Activated CD4-positive, alpha-beta T cell treated with anti-CD3 and anti-CD28 coated beads, Interleukin-2, amount 10 ng/mL, durations not matched to agents 7 days and 5 days (primary cell): ENCODE results near the gene ERC2. TPM values are rescaled to one million over a fixed set of nuclear protein-coding genes. Genes with fewer than 3 reads are reported as not detected.
"Not testable (repeated sequence)": the region's sequence is repeated elsewhere in the genome, so short reads cannot be mapped to it uniquely, and the experiment has no call there.

ENCODE experiments used
- CTCF ChIA-PET: fragments of 350-600 bp; sonication (Branson Sonifier 250); formaldehyde crosslinking; loops from one replicate; lab custom pipeline; 2021; ENCODE audit warnings: antibody characterized with exemption; lab: Charles Lee
- POLR2A ChIA-PET: fragments of 350-600 bp; sonication (Branson Sonifier 250); formaldehyde crosslinking; loops from one replicate; lab custom pipeline; 2021; ENCODE audit warnings: antibody characterized with exemption; lab: Charles Lee
- DNase-seq: peaks from one replicate; pipeline ENCODE4 v3.0.0-alpha.2; 2020
- H3K27ac Mint-ChIP-seq: one replicate; pipeline ENCODE4 v1.8.0; 2021; ENCODE audit warnings: mild to moderate bottlenecking, moderate library complexity, mixed read lengths
- H3K27me3 Mint-ChIP-seq: one replicate; pipeline ENCODE4 v1.8.0; 2021; ENCODE audit warnings: mixed read lengths
- H3K36me3 Mint-ChIP-seq: one replicate; pipeline ENCODE4 v1.8.0; 2021; ENCODE audit warnings: low read depth, mixed read lengths
- H3K4me1 Mint-ChIP-seq: one replicate; pipeline ENCODE4 v1.8.0; 2021; ENCODE audit warnings: mixed read lengths
- H3K4me3 Mint-ChIP-seq: one replicate; pipeline ENCODE4 v1.8.0; 2021; ENCODE audit warnings: mild to moderate bottlenecking, moderate library complexity, mixed read lengths
- H3K9me3 Mint-ChIP-seq: one replicate; pipeline ENCODE4 v1.8.0; 2021; ENCODE audit warnings: mixed read lengths
- total RNA-seq, 2 experiments: library from RNA; stranded (reverse); gene quantifications; one replicate each; pipeline ENCODE4 v1.2.3, GENCODE V29; 2021

Gene ERC2
- total RNA-seq, 2 experiments from 2014 or later, result not detected

GRCh38 chr3:55519019-55519418 lies 949.2 kb downstream of the ERC2 start:
- H3K36me3 Mint-ChIP-seq, result no peaks in the 10 kb centered on the region
- no peak overlapping the region for H3K4me3 Mint-ChIP-seq
- ChIA-PET POLR2A (no interaction called here), CTCF (no interaction called here)
- H3K4me1 Mint-ChIP-seq, result peaks cover 3% of the 10 kb centered on the region
- no peak overlapping the region for H3K27ac Mint-ChIP-seq
- no peaks in the 10 kb centered on the region for H3K9me3 Mint-ChIP-seq
- no peaks in the 10 kb centered on the region for H3K27me3 Mint-ChIP-seq
- DNase-seq, result no peak

- Mint-ChIP-seq H3K36me3 (no peaks in the 10 kb centered on the region), H3K4me3 (no peak overlapping the region), H3K9me3 (no peaks in the 10 kb centered on the region), H3K4me1 (peaks cover 3% of the 10 kb centered on the region), H3K27ac (no peak overlapping the region), H3K27me3 (no peaks in the 10 kb centered on the region)
- no peak for DNase-seq
- CTCF ChIA-PET, result no interaction called here
- POLR2A ChIA-PET, result no interaction called here
These were observed 949.8 kb downstream of the ERC2 start for GRCh38 chr3:55518451-55518850.

- CTCF ChIA-PET, result no interaction called here
These were observed 951.8 kb downstream of the ERC2 start for GRCh38 chr3:55516392-55517030.

GRCh38 chr3:55515550-55516246 lies 952.6 kb downstream of the ERC2 start:
- ChIA-PET CTCF (interaction anchor here (0.6 kb wide), 1 partner anchor 104 kb away, joined by 4 read pairs; no protein-coding TSS in a partner anchor), POLR2A (no interaction called here)
- Mint-ChIP-seq H3K27me3 (no peaks in the 10 kb centered on the region), H3K4me1 (no peaks in the 10 kb centered on the region), H3K9me3 (no peaks in the 10 kb centered on the region), H3K4me3 (no peak overlapping the region), H3K36me3 (no peaks in the 10 kb centered on the region), H3K27ac (no peak overlapping the region)
- no peak for DNase-seq

More at GRCh38 chr3:55516392-55517030, 951.8 kb downstream of the ERC2 start:
- no peaks in the 10 kb centered on the region for H3K36me3 Mint-ChIP-seq
- H3K9me3 Mint-ChIP-seq, result no peaks in the 10 kb centered on the region
- H3K27ac Mint-ChIP-seq, result no peak overlapping the region
- POLR2A ChIA-PET, result no interaction called here
- H3K27me3 Mint-ChIP-seq, result no peaks in the 10 kb centered on the region
- no peak for DNase-seq
- peaks cover under 1% of the 10 kb centered on the region for H3K4me1 Mint-ChIP-seq
- H3K4me3 Mint-ChIP-seq, result no peak overlapping the region

GRCh38 chr3:55514962-55515361 lies 953.3 kb downstream of the ERC2 start:
- ChIA-PET POLR2A (no interaction called here), CTCF (interaction anchor here (0.6 kb wide), 1 partner anchor 105 kb away, joined by 4 read pairs; no protein-coding TSS in a partner anchor)
- H3K4me3 Mint-ChIP-seq, result no peak overlapping the region
- no peaks in the 10 kb centered on the region for H3K9me3 Mint-ChIP-seq
- no peak for DNase-seq
- no peaks in the 10 kb centered on the region for H3K4me1 Mint-ChIP-seq
- H3K27ac Mint-ChIP-seq, result no peak overlapping the region
- no peaks in the 10 kb centered on the region for H3K36me3 Mint-ChIP-seq
- H3K27me3 Mint-ChIP-seq, result no peaks in the 10 kb centered on the region

GRCh38 chr3:55512571-55513343 lies 955.5 kb downstream of the ERC2 start:
- Mint-ChIP-seq H3K4me3 (no peak overlapping the region), H3K36me3 (no peaks in the 10 kb centered on the region), H3K9me3 (no peaks in the 10 kb centered on the region), H3K27me3 (no peaks in the 10 kb centered on the region), H3K4me1 (no peaks in the 10 kb centered on the region), H3K27ac (no peak overlapping the region)
- ChIA-PET POLR2A (no interaction called here), CTCF (no interaction called here)
- no peak for DNase-seq

GRCh38 chr3:55511895-55512570 lies 956.2 kb downstream of the ERC2 start:
- CTCF ChIA-PET, result no interaction called here
- Mint-ChIP-seq H3K9me3 (no peaks in the 10 kb centered on the region), H3K27ac (no peak overlapping the region), H3K4me3 (no peak overlapping the region), H3K4me1 (no peaks in the 10 kb centered on the region), H3K27me3 (no peaks in the 10 kb centered on the region), H3K36me3 (no peaks in the 10 kb centered on the region)
- POLR2A ChIA-PET, result no interaction called here
- DNase-seq, result no peak

- POLR2A ChIA-PET, result no interaction called here
- Mint-ChIP-seq H3K4me1 (no peaks in the 10 kb centered on the region), H3K27ac (no peak overlapping the region), H3K9me3 (no peaks in the 10 kb centered on the region), H3K4me3 (no peak overlapping the region), H3K27me3 (no peaks in the 10 kb centered on the region), H3K36me3 (no peaks in the 10 kb centered on the region)
- CTCF ChIA-PET, result no interaction called here
- DNase-seq, result no peak
These were observed 959.9 kb downstream of the ERC2 start for GRCh38 chr3:55508335-55508734.

GRCh38 chr3:55507808-55508207 lies 960.5 kb downstream of the ERC2 start:
- no peaks in the 10 kb centered on the region for H3K36me3 Mint-ChIP-seq
- no peak overlapping the region for H3K27ac Mint-ChIP-seq
- DNase-seq, result no peak
- H3K4me1 Mint-ChIP-seq, result no peaks in the 10 kb centered on the region
- H3K4me3 Mint-ChIP-seq, result no peak overlapping the region
- ChIA-PET POLR2A (no interaction called here), CTCF (no interaction called here)
- no peaks in the 10 kb centered on the region for H3K9me3 Mint-ChIP-seq
- H3K27me3 Mint-ChIP-seq, result no peaks in the 10 kb centered on the region

GRCh38 chr3:55505776-55506175 lies 962.5 kb downstream of the ERC2 start:
- ChIA-PET POLR2A (no interaction called here), CTCF (interaction anchor here (0.6 kb wide), 1 partner anchor 755 kb away, joined by 3 read pairs; no protein-coding TSS in a partner anchor)
- no peaks in the 10 kb centered on the region for H3K9me3 Mint-ChIP-seq
- no peak overlapping the region for H3K27ac Mint-ChIP-seq
- H3K4me1 Mint-ChIP-seq, result no peaks in the 10 kb centered on the region
- no peaks in the 10 kb centered on the region for H3K27me3 Mint-ChIP-seq
- no peaks in the 10 kb centered on the region for H3K36me3 Mint-ChIP-seq
- DNase-seq, result no peak
- H3K4me3 Mint-ChIP-seq, result no peak overlapping the region

- H3K4me3 Mint-ChIP-seq, H3K36me3 Mint-ChIP-seq, H3K27me3 Mint-ChIP-seq, H3K4me1 Mint-ChIP-seq, CTCF ChIA-PET, DNase-seq, POLR2A ChIA-PET, H3K9me3 Mint-ChIP-seq, H3K27ac Mint-ChIP-seq: not testable (repeated sequence)
These were observed 963.2 kb downstream of the ERC2 start for GRCh38 chr3:55505102-55505501.

- no peak for DNase-seq
- Mint-ChIP-seq H3K4me3 (no peak overlapping the region), H3K27me3 (peaks cover 2% of the 10 kb centered on the region), H3K27ac (no peak overlapping the region), H3K36me3 (no peaks in the 10 kb centered on the region), H3K9me3 (no peaks in the 10 kb centered on the region), H3K4me1 (no peaks in the 10 kb centered on the region)
- POLR2A ChIA-PET, result no interaction called here
- CTCF ChIA-PET, result interaction anchor here (0.5 kb wide), 1 partner anchor 1433 kb away, joined by 3 read pairs; no protein-coding TSS in a partner anchor
These were observed 966.4 kb downstream of the ERC2 start for GRCh38 chr3:55501905-55502304.
